Neural cell (in vitro differentiated cells): ENCODE results near the gene VAV2.

Experiments used
- CTCF ChIP-seq: fragments of 450-650 bp; IDR thresholded peaks from 2 replicates; pipeline ENCODE4 v1.5.1; 2014; ENCODE audit warnings: antibody characterized with exemption, mild to moderate bottlenecking, moderate library complexity; ENCODE audit not compliant: poor library complexity, severe bottlenecking
- EP300 ChIP-seq: fragments of 450-650 bp; conservative IDR thresholded peaks from 2 replicates; pipeline ENCODE4 v1.6.1; 2014; ENCODE audit warnings: antibody characterized with exemption, mild to moderate bottlenecking, moderate library complexity; ENCODE audit not compliant: poor library complexity, severe bottlenecking
- EZH2 ChIP-seq: fragments of 200-600, 300-800 bp; shearing (Covaris generic), sonication (generic); IDR thresholded peaks from 2 replicates; pipeline ENCODE4 v1.6.1; 2014; ENCODE audit warnings: antibody characterized with exemption, low read length, borderline replicate concordance, mild to moderate bottlenecking; ENCODE audit not compliant: insufficient read depth, poor library complexity, severe bottlenecking
- MXI1 ChIP-seq: fragments of 450-650 bp; conservative IDR thresholded peaks from 2 replicates; pipeline ENCODE4 v1.6.1; 2014; ENCODE audit warnings: antibody characterized with exemption, mild to moderate bottlenecking; ENCODE audit not compliant: poor library complexity, severe bottlenecking
- POLR2AphosphoS5 ChIP-seq: IDR thresholded peaks from 2 replicates; pipeline ENCODE4 v1.6.1; 2012
- RAD21 ChIP-seq: fragments of 450-650 bp; conservative IDR thresholded peaks from 2 replicates; pipeline ENCODE4 v1.6.1; 2014; ENCODE audit warnings: antibody characterized with exemption, mild to moderate bottlenecking, moderate library complexity
- REST ChIP-seq: IDR thresholded peaks from 2 replicates; pipeline ENCODE4 v1.6.1; 2012; ENCODE audit warnings: borderline replicate concordance
- SMC3 ChIP-seq: fragments of 450-650 bp; conservative IDR thresholded peaks from 2 replicates; pipeline ENCODE4 v1.6.1; 2014; ENCODE audit warnings: antibody characterized with exemption, mild to moderate bottlenecking, moderate library complexity; ENCODE audit not compliant: poor library complexity
- TAF1 ChIP-seq: IDR thresholded peaks from 2 replicates; pipeline ENCODE4 v1.6.1; 2012; ENCODE audit warnings: low read depth

- TF ChIP-seq POLR2AphosphoS5 (no peak), SMC3 (no peak), CTCF (no peak), EZH2 (no peak), TAF1 (no peak), EP300 (no peak), REST (no peak), MXI1 (no peak), RAD21 (no peak)
Observed at GRCh38 chr9:133788045-133788818, 203.9 kb downstream of the VAV2 start.
